ENCODE data around the gene USP12. TPM values are rescaled to one million over a fixed set of nuclear protein-coding genes. Genes with fewer than 3 reads are reported as not detected.

Gene USP12
- total RNA-seq, 2 experiments from 2014 or later: 27.1 to 28.4 TPM

DNA sequence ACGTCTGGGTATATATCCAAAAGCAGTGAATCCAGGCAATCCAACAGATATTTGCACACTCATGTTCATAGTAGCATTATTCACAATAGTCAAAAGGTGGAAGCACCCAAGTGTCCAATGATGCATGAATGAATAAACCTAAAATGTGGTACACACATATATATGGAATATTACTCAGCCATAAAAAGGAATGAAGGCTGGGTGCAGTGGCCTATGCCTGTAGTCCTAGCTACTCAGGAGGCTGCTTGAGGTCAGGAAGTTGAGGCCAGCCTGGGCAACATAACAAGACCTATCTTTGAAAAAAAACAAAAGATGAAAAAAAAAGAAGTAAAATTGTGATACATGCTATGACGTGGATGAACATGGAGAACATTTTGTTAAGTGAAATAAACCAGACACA, 10.4 kb upstream of the USP12 start:
- no peak for DNase-seq
- CTCF ChIA-PET: no interaction called here
- no peaks in the 10 kb centered on the region for H3K4me1 Mint-ChIP-seq (ENCODE audit: low read depth)
- H3K36me3 Mint-ChIP-seq (ENCODE audit: low read depth): no peaks in the 10 kb centered on the region
- H3K9me3 Mint-ChIP-seq: no peaks in the 10 kb centered on the region
- H3K27ac Mint-ChIP-seq: no peak overlapping the region
- no peak overlapping the region for H3K4me3 Mint-ChIP-seq
- peaks cover 4% of the 10 kb centered on the region for H3K27me3 Mint-ChIP-seq (ENCODE audit: low read depth)
- intact Hi-C loops (cut with micrococcal nuclease): no loop called here

DNA sequence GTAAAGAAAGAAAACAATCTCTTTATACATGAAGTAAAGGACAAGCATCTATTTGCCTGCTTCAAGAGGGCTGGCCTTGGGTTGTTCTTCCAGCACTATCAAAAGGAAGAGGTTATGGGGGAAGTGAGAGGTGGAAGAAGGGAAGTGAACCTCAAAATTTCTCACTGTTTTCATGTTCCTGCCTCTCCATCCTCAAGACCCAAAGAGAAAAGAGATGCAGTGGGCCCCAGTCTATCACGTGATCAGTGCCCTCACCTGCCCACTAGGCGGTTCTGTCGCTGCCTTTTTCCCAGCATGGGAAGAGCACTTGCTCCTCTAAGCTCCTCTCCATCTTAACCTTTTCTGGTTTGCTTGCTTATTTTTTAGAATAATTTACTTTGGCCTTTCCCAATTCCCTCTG, 6.2 kb upstream of the USP12 start:
- intact Hi-C loops (cut with micrococcal nuclease): loop anchor here (10.0 kb wide), 1 partner anchor 953 kb away; the partner anchor contains the start of gene RNF6

DNA sequence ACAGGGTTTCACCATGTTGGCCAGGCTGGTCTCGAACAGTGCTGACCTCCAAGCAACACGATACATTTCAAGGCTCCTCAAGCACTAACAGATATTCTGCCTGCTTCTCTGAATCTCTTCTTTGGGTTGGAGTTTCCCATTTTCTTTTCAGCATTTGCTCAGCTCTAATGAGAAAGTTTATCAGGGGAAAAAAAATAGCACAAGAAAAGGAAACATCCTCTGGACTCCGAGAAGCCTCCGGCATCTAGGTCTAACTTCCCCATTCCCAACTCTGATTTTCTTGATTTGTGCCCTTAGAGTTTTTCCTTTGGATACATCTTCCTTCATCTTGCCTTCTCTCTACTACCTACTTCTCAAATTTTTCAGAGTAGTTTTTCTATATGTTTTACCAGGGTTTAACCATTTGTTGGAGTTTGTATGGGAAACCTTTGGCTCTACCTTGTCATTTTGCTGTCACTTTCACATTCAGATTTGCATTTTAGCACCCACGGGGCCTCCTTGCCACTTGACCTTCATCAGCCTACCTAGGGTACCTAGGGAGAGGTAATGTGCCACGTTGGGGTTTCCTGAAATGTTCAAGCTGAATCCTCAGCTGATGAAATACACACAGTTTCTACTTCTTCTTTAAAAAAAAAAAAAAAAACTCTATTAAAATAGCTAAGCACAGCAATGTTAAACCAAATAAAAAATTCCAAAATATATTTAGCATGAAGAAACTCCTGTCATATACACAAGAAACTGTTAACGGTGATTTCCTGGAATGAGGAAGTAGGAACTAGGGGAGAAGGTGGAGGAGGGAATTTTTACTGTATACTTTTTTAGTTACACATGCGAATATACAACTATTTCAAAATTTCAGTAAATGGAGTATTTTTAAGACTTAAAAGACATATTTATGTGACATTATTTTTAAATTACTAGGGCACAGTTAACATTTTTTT, 5.1 kb upstream of the USP12 start:
- CTCF ChIA-PET: interaction anchor here (0.6 kb wide), 1 partner anchor 148 kb away, joined by 3 read pairs; no protein-coding TSS in a partner anchor
- intact Hi-C loops (cut with micrococcal nuclease): loop anchor here (10.0 kb wide), 1 partner anchor 952 kb away; the partner anchor contains the start of gene RNF6

More for the DNA sequence above, 6.2 kb upstream of the USP12 start:
- no peak for DNase-seq
- H3K4me1 Mint-ChIP-seq (ENCODE audit: low read depth): peaks cover 24% of the 10 kb centered on the region
- no peaks in the 10 kb centered on the region for H3K27me3 Mint-ChIP-seq (ENCODE audit: low read depth)
- no peaks in the 10 kb centered on the region for H3K36me3 Mint-ChIP-seq (ENCODE audit: low read depth)
- H3K4me3 Mint-ChIP-seq: no peak overlapping the region
- CTCF ChIA-PET: no interaction called here
- H3K27ac Mint-ChIP-seq: no peak overlapping the region
- no peaks in the 10 kb centered on the region for H3K9me3 Mint-ChIP-seq

DNA sequence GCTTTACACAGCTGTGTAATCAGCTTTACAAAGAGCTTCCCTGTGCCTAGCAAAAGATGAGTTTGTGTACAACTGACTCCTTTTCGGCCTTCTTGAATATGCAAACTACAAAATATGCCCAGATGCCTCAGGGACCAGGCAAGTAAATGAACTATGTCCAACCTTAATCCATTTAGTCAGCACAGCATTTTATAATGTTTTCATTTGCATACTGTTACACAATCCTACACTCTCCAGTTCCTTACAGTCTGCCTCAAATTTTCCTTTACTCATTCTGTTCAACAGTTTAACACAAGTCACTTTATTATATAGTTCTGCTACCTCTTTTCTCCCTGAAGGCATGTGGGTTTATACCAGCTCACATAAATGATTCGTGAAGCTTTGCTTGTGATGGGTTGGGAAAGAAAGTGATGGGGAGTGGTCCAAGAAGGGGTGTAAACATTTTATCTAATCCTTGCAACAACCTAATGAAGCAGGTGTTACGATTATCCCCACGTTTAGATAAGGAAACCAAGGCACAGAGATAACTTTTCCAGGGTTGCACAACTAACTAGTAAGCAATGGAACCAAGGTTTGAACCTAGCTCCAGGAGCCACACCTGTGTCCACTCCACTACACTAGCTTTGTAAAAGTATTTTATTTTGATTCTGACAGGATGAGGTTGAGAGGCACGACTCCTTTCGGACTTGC, 3.3 kb upstream of the USP12 start:
- Mint-ChIP-seq H3K4me1 (ENCODE audit: low read depth) (peaks cover 37% of the 10 kb centered on the region), H3K27me3 (ENCODE audit: low read depth) (no peaks in the 10 kb centered on the region), H3K27ac (no peak overlapping the region), H3K9me3 (no peaks in the 10 kb centered on the region), H3K4me3 (no peak overlapping the region), H3K36me3 (ENCODE audit: low read depth) (no peaks in the 10 kb centered on the region)
- DNase-seq: no peak
- CTCF ChIA-PET: interaction anchor here (0.6 to 0.9 kb wide), 2 partner anchors 23 to 32 kb away, joined by 3 read pairs; no protein-coding TSS in a partner anchor
- intact Hi-C loops (cut with micrococcal nuclease): loop anchor here (5.0 to 10.0 kb wide), 5 partner anchors 97 to 950 kb away; partner anchors contain the start of genes MTIF3, RASL11A and RNF6

More for the DNA sequence above, 5.1 kb upstream of the USP12 start:
- Mint-ChIP-seq H3K27me3 (ENCODE audit: low read depth) (no peaks in the 10 kb centered on the region), H3K4me3 (no peak overlapping the region), H3K4me1 (ENCODE audit: low read depth) (peaks cover 29% of the 10 kb centered on the region), H3K27ac (no peak overlapping the region), H3K9me3 (no peaks in the 10 kb centered on the region), H3K36me3 (ENCODE audit: low read depth) (no peaks in the 10 kb centered on the region)
- no peak for DNase-seq

DNA sequence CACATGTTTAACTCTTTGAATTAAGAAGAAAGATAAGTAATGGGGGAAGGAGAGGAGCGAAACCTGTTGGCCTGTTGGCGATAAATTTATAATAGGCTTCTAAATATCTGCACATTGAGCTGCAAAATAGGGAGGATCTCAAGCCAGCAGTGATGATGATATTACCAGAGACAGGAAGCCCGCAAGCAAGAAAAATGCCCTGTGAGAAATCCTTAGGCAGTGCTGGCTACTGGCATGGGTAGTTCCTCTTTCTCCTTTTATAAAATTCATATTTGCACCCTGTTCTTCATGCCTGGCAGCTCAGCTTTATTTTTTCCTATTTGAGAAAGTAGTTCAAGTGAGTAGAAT, 858 bp upstream of the USP12 start:
- intact Hi-C loops (cut with micrococcal nuclease): loop anchor here (1.0 to 10.0 kb wide), 6 partner anchors 100 to 948 kb away; partner anchors contain the start of genes MTIF3, RASL11A and RNF6
- Mint-ChIP-seq H3K36me3 (ENCODE audit: low read depth) (no peaks in the 10 kb centered on the region), H3K4me3 (peak overlapping the region; percentile 81), H3K4me1 (ENCODE audit: low read depth) (peaks cover 61% of the 10 kb centered on the region), H3K27me3 (ENCODE audit: low read depth) (no peaks in the 10 kb centered on the region), H3K9me3 (no peaks in the 10 kb centered on the region), H3K27ac (peak overlapping the region; percentile 81)
- CTCF ChIA-PET: interaction anchor here (0.7 to 0.9 kb wide), 4 partner anchors 24 to 181 kb away, joined by 3 to 4 read pairs (median 3); no protein-coding TSS in a partner anchor
- peak; percentile 18 for DNase-seq

DNA sequence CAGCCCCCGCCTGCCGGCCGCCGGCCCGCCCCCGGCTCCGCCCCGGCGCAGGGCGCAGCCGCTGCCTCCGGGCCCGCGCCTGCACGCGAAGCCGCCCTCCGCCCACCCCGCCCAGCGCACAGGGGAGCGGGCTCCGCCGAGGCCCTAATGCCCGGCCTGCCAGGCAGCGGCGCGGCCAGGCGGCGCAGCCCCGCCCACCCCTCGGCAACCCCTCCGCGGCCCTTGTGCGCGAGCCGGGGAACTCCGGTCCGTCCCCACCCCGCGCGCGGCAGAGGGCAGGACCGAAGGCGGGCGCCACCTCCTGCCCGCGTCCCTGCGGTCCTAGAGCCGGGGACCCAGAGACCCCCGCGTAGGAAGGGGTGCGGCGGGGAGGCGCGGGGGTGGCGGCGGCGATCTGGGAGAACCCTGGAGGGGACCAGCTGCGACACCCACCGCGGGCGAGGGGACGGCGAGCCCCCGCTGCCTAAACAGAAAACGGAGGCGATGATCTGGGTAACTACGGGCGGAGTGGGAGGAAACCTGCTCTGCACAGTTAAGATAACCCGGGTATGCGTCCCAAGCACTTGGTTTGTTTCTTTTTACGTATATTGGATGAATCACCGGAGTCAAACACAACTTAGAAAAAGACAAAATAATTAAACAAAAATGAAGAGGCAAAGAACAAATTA, 350 bp upstream of the USP12 start:
- intact Hi-C loops (cut with micrococcal nuclease): loop anchor here (1.0 to 10.0 kb wide), 6 partner anchors 100 to 947 kb away; partner anchors contain the start of genes MTIF3, RASL11A and RNF6
- Mint-ChIP-seq H3K27me3 (ENCODE audit: low read depth) (no peaks in the 10 kb centered on the region), H3K36me3 (ENCODE audit: low read depth) (no peaks in the 10 kb centered on the region), H3K27ac (peak overlapping the region; percentile 81), H3K4me1 (ENCODE audit: low read depth) (peaks cover 61% of the 10 kb centered on the region), H3K9me3 (no peaks in the 10 kb centered on the region), H3K4me3 (peak overlapping the region; percentile 81)
- DNase-seq: peak; percentile 79
- CTCF ChIA-PET: interaction anchor here (0.7 kb wide), 3 partner anchors 25 to 148 kb away, joined by 3 to 4 read pairs (median 3); no protein-coding TSS in a partner anchor

DNA sequence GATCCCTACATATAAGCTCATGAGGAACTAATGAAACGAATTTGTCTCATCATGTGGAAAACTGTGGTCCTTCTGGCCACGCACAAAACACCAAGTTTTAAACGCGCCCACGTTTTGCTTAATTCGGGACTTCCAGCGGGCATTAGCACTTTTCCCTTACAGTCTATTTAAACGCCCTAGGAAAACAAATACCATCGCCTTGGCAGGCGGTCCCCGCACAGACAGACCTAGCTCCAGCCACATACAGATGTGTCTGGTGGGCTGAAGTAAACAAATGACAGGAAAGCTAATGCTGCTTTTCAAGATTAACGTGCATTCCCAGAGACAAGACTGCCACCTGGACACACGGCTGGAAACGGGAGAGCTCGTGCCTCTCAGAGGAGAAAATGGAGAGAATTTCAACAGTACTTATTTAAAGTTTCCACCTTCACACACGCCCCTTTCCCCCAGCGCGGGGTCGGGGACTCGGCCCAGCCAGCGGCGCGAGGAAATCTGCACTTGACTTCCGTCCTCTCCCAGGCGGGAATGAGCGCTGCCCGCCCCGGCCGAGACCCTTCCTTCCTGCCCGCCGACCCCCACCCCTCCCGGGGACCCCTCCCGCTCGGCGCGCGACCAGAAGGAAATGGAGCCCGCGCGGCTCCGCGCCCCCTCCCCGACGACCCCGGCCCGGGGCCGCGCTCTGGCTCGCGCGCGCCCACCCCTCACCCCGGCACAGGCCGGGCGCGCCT, 931 bp downstream of the USP12 start:
- Mint-ChIP-seq H3K27me3 (ENCODE audit: low read depth) (no peaks in the 10 kb centered on the region), H3K4me1 (ENCODE audit: low read depth) (peaks cover 59% of the 10 kb centered on the region), H3K36me3 (ENCODE audit: low read depth) (no peaks in the 10 kb centered on the region), H3K4me3 (peak overlapping the region; percentile 91), H3K9me3 (no peaks in the 10 kb centered on the region), H3K27ac (peak overlapping the region; percentile 91)
- DNase-seq: peak; percentile 41
- CTCF ChIA-PET: interaction anchor here (0.8 to 1.8 kb wide), 4 partner anchors 11 to 186 kb away, joined by 3 to 5 read pairs (median 3); partner anchors contain the start of gene RASL11A
- intact Hi-C loops (cut with micrococcal nuclease): loop anchor here (1.0 to 10.0 kb wide), 10 partner anchors 8 to 946 kb away; partner anchors contain the start of genes MTIF3, RASL11A, RNF6 and RPL21

DNA sequence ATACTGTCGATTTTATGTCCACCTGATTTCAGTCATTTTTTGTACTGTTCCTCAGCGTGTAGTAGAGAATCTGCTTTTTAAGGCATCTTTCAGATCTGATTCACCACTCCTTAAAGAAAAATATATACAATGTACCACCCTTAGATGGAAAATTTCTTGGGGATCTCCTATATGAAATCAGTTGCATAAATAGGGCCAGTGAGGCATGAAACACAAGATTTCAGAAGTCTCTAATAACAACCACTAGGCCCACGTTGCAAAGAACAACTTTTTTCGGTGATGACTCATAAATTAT, 1.4 kb downstream of the USP12 start:
- peak overlapping the region; percentile 91 for H3K4me3 Mint-ChIP-seq
- H3K9me3 Mint-ChIP-seq: no peaks in the 10 kb centered on the region
- CTCF ChIA-PET: interaction anchor here (0.8 to 1.8 kb wide), 4 partner anchors 10 to 185 kb away, joined by 3 to 5 read pairs (median 3); partner anchors contain the start of gene RASL11A
- peak overlapping the region; percentile 91 for H3K27ac Mint-ChIP-seq
- H3K27me3 Mint-ChIP-seq (ENCODE audit: low read depth): no peaks in the 10 kb centered on the region
- peaks cover 61% of the 10 kb centered on the region for H3K4me1 Mint-ChIP-seq (ENCODE audit: low read depth)
- no peak for DNase-seq
- H3K36me3 Mint-ChIP-seq (ENCODE audit: low read depth): no peaks in the 10 kb centered on the region
- intact Hi-C loops (cut with micrococcal nuclease): loop anchor here (1.0 to 10.0 kb wide), 10 partner anchors 8 to 945 kb away; partner anchors contain the start of genes MTIF3, RASL11A, RNF6 and RPL21

DNA sequence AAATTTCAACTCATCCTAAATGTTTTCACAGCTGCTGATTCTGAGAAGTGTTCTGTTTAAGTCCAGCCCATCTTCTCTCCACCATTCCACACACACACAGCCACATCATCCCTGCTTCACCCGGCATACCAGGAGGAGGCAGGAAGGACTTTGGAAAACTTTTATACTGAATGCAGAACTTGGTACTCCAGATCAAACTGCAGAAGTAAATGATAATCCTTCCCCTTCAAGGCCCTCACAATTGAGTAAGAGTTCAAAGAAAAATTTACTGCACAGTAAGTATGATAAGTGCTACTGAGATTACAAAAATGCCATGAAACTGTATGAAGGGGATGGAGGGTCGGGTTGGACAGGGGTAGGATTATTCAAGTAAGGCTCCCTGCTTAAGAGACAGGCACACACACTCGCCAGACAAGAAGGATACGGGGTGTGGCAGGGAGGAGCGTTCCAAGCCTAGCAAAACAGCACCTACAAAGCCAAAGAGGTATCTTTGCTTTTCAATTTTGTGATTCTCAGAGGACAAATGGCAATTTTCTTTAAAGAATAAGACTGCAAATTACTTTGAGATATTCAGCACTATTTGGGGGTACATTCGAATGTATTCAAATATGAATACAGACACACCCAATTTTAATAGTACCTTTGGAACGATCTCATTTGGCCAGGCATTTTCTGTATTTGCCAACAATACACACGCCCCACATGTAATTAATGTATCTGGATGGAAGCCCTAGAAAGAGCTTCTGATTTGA, 2.5 kb downstream of the USP12 start:
- no peaks in the 10 kb centered on the region for H3K9me3 Mint-ChIP-seq
- DNase-seq: no peak
- no peak overlapping the region for H3K4me3 Mint-ChIP-seq
- H3K4me1 Mint-ChIP-seq (ENCODE audit: low read depth): peaks cover 59% of the 10 kb centered on the region
- intact Hi-C loops (cut with micrococcal nuclease): loop anchor here (10.0 kb wide), 1 partner anchor 54 kb away; no protein-coding TSS in a partner anchor
- H3K27me3 Mint-ChIP-seq (ENCODE audit: low read depth): no peaks in the 10 kb centered on the region
- CTCF ChIA-PET: interaction anchor here (1.0 to 1.8 kb wide), 2 partner anchors 38 to 184 kb away, joined by 3 to 5 read pairs; no protein-coding TSS in a partner anchor
- H3K36me3 Mint-ChIP-seq (ENCODE audit: low read depth): no peaks in the 10 kb centered on the region
- no peak overlapping the region for H3K27ac Mint-ChIP-seq

DNA sequence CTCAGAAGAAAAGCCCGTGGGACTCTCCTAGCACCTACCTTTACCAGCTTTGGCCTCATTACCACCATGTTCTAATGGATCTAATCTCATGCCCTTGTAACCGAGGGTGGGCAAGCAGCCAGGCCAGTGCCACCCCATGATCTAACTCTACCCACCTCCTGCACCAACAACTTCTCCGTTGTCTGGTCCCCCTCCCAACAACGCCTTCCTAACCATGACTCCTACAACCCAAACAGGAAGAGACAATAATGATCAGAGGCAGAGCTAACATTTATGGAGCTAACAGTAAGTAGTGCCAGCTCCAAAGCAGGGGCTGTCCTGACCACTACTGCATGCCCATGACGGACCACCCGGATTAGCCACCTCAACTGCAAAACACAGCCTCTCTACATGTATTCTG, 3.5 kb downstream of the USP12 start:
- DNase-seq: no peak
- Mint-ChIP-seq H3K27me3 (ENCODE audit: low read depth) (no peaks in the 10 kb centered on the region), H3K27ac (no peak overlapping the region), H3K9me3 (no peaks in the 10 kb centered on the region), H3K4me3 (peak overlapping the region; percentile 62), H3K36me3 (ENCODE audit: low read depth) (peaks cover 2% of the 10 kb centered on the region), H3K4me1 (ENCODE audit: low read depth) (peaks cover 64% of the 10 kb centered on the region)
- intact Hi-C loops (cut with micrococcal nuclease): loop anchor here (10.0 kb wide), 1 partner anchor 53 kb away; no protein-coding TSS in a partner anchor
- CTCF ChIA-PET: no interaction called here
